Neuron (in vitro differentiated cells): ENCODE data around the gene SARDH.
"Not testable (repeated sequence)": the region's sequence is repeated elsewhere in the genome, so short reads cannot be mapped to it uniquely, and the experiment has no call there.

Experiments used
- H2AFZ ChIP-seq: one replicate; pipeline ENCODE4 v1.6.1; 2013; ENCODE audit warnings: low read depth, mild to moderate bottlenecking, inconsistent platforms, low read length, moderate library complexity
- H3K27me3 ChIP-seq: one replicate; pipeline ENCODE4 v1.6.1; 2013; ENCODE audit warnings: low read length; ENCODE audit not compliant: insufficient read depth
- H3K36me3 ChIP-seq: one replicate; pipeline ENCODE4 v1.6.1; 2013; ENCODE audit warnings: low read length; ENCODE audit not compliant: insufficient read depth
- H3K4me1 ChIP-seq: one replicate; pipeline ENCODE4 v1.6.1; 2013; ENCODE audit warnings: low read length; ENCODE audit not compliant: insufficient read depth
- H3K4me3 ChIP-seq: 2 replicates; pipeline ENCODE4 v1.5.1; 2013; ENCODE audit warnings: mild to moderate bottlenecking, low read length, moderate library complexity
- H3K9me3 ChIP-seq: one replicate; pipeline ENCODE4 v1.6.1; 2013; ENCODE audit warnings: low read length

SARDH gene

DNA sequence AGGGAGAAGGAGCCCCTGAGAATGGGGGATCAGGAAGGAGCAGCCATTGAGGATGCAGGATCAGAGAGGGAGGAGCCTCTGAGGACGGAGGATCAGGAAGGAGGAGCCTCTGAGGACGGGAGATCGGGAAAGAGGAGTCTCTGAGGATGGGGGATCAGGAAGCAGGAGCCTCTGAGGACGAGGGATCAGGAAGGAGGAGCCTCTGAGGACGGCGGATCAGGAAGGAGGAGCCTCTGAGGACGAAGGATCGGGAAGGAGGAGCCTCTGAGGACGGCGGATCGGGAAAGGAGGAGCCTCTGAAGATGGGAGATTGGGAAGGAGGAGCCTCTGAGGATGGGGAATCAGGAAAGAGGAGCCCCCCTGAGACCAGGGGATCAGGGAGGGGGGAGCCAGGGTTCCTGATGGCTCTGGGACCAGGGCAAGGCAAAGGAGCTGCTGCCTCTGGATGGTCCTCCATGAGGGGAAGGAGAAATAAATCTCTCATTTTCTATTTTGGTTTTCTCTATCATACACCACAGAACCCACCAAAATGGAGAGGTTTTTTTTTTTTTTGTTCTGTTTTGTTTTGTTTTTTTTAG lies 22.6 kb upstream of the SARDH start:
- H3K4me3 ChIP-seq = no peak overlapping the region
- no peaks in the 10 kb centered on the region for H3K4me1 ChIP-seq
- no peak overlapping the region for H2AFZ ChIP-seq
- H3K27me3 ChIP-seq = no peaks in the 10 kb centered on the region
- peaks cover 3% of the 10 kb centered on the region for H3K9me3 ChIP-seq
- peaks cover 52% of the 10 kb centered on the region for H3K36me3 ChIP-seq

DNA sequence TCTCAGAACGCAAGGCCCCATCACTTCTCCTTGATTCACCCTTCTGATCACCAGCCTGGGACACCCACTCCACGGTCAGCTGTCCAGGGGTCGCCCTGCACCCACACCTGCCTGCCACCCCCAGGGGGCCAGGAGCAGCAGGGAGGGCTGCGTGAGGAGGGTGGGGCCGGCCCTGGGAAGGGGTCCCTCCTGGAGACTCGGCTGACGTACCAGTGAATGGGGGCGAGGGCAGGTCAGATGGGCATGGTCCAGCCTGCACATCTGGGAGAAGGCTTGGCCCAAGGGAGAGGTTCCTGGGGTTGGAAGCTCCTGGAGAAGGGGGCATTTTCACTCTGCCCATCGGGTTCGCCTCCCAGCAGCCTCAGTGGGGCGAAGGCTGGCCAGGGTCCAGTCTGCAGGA lies 21.8 kb upstream of the SARDH start:
- Histone ChIP-seq H3K27me3 (no peaks in the 10 kb centered on the region), H3K4me1 (no peaks in the 10 kb centered on the region), H3K36me3 (peaks cover 45% of the 10 kb centered on the region), H3K4me3 (no peak overlapping the region), H3K9me3 (peaks cover 3% of the 10 kb centered on the region), H2AFZ (no peak overlapping the region)

DNA sequence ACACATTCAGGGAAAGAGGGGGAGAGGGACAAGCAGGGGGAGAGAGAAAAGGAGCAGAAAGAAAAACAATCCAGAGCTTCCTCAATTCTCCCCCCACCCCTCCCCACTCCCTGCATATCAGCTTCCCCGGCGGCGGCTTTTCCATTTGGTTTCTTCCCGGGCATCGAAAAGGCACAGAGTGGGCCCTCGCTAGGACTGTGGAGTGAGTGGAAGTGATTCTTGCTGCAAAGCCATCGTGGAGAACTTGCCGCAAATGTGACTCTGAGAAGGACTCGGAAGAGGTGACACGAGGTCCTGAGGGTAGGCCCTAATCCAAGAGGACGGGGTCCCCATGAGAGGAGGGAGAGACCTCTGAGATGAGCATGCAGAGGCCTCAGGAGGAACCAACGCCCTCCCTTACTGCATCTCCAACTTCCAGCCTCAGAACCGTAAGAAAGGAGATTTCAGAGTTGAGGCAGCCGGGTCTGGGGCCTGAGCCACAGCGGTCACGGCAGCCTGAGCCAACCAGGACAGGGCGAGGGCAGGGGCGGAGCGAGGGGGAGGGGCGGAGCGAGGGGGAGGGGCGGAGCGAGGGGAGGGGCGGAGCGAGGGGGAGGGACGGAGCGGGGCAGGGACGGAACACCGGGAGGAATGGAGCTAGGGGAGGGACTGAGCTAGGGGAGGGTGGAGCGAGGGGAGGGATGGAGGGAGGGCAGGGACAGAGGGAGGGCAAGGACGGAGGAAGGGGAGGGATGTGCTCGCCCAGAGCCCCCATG lies 21.2 kb upstream of the SARDH start:
- H2AFZ ChIP-seq = no peak overlapping the region
- H3K4me1 ChIP-seq = no peaks in the 10 kb centered on the region
- peaks cover 3% of the 10 kb centered on the region for H3K9me3 ChIP-seq
- peaks cover 39% of the 10 kb centered on the region for H3K36me3 ChIP-seq
- no peaks in the 10 kb centered on the region for H3K27me3 ChIP-seq
- no peak overlapping the region for H3K4me3 ChIP-seq

DNA sequence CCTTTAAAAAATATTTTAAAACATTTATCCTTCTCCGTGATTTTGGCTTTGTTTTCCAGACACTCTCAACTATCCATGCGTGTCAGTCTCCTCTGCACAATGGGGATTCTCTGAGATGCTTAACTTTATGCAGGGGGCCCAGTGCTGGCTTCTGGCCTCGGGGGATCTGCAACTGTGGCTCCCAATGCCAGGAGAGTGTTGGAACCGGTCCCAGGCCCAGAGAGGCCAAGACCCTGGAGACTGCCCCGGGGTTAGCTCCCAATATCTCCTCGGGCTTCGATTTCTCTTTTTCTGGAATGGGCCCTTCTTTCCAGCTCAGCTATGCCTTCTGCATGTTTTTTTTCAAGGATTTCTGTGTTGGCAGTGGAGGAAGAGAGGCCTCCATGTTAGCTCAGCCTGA lies 20.1 kb upstream of the SARDH start:
- peaks cover under 1% of the 10 kb centered on the region for H3K4me1 ChIP-seq
- peaks cover 28% of the 10 kb centered on the region for H3K36me3 ChIP-seq
- no peaks in the 10 kb centered on the region for H3K9me3 ChIP-seq
- H3K27me3 ChIP-seq = no peaks in the 10 kb centered on the region
- H3K4me3 ChIP-seq = no peak overlapping the region
- H2AFZ ChIP-seq = no peak overlapping the region

DNA sequence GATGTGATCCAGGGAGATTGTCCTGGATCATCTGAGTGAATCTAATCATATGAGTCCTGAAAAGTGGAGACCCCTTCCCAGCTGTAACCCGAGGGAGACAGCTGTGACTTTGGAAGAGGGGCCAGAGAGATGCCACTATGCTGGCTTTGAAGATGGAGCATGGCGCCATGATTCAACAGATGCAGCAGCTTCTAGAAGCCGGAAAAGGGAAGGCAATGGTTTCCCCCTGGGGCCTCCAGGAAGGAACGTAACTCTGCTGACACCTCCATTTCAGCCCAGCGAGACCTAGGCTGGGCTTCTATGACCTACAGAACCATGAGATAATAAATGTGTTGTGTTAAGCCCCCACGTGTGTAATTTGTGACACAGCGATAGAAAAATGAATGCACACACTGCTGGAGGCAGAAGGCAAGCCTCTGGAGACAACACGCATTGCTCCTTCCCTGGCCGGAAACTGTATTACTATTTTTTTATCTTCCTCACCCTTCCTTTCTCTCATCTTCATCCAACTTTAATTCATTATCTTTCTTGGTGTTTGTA lies 16.6 kb upstream of the SARDH start:
- Histone ChIP-seq H3K4me1 (peaks cover 23% of the 10 kb centered on the region), H2AFZ (no peak overlapping the region), H3K36me3 (peaks cover 12% of the 10 kb centered on the region), H3K9me3 (no peaks in the 10 kb centered on the region), H3K4me3 (no peak overlapping the region), H3K27me3 (no peaks in the 10 kb centered on the region)

DNA sequence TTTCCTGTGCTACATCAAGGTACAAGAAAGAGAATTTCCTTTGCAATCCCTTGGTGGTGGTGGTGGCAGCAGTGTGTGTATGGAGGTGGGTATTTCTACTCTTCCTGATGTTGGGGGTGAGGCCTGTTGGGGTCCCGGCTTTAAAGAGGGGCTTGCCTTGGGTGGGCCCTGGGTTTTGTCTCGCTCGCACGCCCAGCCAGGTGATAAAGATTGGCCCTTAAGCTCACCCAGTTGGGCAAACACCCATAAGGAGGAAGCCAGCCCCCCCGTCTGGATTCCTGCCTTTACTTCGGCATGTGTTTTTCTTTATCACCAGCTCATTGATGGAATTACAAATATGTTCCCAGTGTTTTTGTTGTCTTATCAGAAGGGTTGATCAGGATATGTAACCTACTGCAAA lies 16.0 kb upstream of the SARDH start:
- no peak overlapping the region for H3K4me3 ChIP-seq
- H3K4me1 ChIP-seq = peaks cover 23% of the 10 kb centered on the region
- H3K27me3 ChIP-seq = no peaks in the 10 kb centered on the region
- H3K9me3 ChIP-seq = no peaks in the 10 kb centered on the region
- H2AFZ ChIP-seq = no peak overlapping the region
- H3K36me3 ChIP-seq = peaks cover 8% of the 10 kb centered on the region

DNA sequence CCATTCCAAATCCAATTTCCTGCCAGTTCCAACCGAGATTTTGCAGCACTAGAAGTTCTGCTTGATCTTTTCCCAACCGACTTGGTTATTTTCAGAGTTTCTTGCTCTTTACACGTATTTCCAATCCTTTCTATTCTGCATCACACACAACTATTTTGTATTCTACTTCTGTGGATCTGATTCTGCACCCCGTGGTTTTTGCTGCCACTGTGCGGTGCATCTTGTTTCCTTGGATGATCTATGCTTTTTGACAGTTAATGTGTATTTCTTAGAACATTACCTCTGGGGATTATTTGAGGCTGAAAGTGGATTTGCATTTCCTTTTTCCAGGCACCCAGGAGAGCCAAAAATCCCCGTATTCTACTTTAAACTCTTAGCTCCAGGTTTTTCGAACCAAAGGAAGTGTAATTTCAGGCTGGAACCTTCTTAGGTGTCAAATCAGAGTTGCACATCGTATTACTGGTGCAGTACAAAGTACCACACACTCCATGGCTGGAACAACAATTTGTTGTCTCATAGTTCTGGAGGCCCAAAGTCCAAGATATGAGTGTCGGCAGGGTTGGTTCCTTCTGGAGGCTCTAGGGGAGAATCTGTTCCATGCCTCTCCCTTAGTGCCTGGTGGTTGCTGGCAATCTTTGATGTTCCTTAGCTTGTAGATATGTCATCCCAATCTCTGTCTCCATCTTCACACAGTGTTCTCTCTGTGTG lies 14.7 kb upstream of the SARDH start:
- no peak overlapping the region for H3K4me3 ChIP-seq
- no peaks in the 10 kb centered on the region for H3K36me3 ChIP-seq
- peaks cover 23% of the 10 kb centered on the region for H3K4me1 ChIP-seq
- H3K9me3 ChIP-seq = no peaks in the 10 kb centered on the region
- no peak overlapping the region for H2AFZ ChIP-seq
- H3K27me3 ChIP-seq = no peaks in the 10 kb centered on the region

DNA sequence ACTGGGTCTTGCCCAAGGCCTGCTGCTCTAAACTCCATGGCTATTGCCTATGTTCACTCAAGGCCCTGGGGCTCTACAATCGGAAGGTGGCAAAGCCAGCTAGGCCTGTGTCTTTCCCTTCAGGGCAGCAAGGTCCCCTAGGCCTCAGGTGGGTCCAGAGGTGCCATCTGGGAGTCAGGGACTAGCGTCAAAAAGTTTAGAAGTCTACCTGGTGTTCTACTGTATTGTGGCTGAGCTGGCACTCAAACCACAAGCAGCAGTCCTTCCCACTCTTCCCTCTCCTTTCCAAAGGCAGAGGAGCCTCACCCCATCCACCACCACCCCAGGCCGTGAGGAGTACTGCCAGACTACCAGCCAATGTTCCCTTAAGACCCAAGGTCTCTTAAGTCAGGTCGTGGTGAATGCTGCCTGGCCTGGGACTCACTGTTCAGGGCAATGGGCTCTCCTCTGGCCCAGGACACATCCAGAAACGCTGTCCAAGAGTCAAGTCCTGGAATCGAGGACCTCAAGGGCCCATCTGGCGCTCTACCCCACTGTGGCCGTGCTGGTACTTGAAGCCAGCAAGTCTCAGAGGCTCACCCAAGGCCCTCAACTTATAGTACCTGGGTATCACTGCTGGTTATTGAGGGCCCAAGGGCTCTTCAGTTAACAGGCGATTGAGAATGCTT lies 13.0 kb upstream of the SARDH start:
- no peaks in the 10 kb centered on the region for H3K36me3 ChIP-seq
- H3K27me3 ChIP-seq = no peaks in the 10 kb centered on the region
- H2AFZ ChIP-seq = no peak overlapping the region
- no peak overlapping the region for H3K4me3 ChIP-seq
- H3K4me1 ChIP-seq = peaks cover 23% of the 10 kb centered on the region
- H3K9me3 ChIP-seq = no peaks in the 10 kb centered on the region

DNA sequence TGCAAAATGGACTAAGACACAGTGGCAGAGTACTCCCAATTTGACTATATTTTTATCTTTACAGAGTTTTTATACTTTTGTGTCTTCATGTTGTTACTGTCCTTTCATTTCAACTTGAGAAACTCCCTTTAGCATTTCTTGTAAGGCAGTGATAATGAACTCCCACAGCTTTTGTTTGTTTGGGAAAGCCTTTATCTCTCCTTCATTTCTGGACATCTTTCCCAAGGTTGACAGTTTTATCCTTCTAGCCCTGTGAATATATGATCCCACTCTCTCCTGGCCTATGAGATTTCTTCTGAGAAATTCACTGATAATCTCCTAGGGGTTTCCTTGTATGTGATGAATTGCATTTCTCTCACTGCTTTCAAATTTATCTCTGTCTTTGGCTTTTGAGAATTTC lies 9.2 kb upstream of the SARDH start:
- no peak overlapping the region for H2AFZ ChIP-seq
- H3K4me1 ChIP-seq = peaks cover 14% of the 10 kb centered on the region
- H3K9me3 ChIP-seq = no peaks in the 10 kb centered on the region
- H3K36me3 ChIP-seq = no peaks in the 10 kb centered on the region
- no peak overlapping the region for H3K4me3 ChIP-seq
- H3K27me3 ChIP-seq = no peaks in the 10 kb centered on the region

DNA sequence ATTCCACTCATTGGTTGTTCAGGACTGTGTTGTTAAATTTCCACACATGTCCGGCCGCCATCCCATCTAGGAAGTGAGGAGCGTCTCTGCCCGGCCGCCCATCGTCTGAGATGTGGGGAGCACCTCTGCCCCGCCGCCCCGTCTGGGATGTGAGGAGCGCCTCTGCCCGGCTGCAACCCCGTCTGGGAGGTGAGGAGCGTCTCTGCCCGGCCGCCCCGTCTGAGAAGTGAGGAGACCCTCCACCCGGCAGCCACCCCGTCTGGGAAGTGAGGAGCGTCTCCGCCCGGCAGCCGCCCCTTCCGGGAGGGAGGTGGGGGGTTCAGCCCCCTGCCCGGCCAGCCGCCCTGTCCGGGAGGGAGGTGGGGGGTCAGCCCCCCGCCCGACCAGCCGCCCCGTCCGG lies 6.4 kb upstream of the SARDH start:
- H3K4me1 ChIP-seq, H3K4me3 ChIP-seq, H3K36me3 ChIP-seq, H3K27me3 ChIP-seq, H3K9me3 ChIP-seq, H2AFZ ChIP-seq: not testable (repeated sequence)

DNA sequence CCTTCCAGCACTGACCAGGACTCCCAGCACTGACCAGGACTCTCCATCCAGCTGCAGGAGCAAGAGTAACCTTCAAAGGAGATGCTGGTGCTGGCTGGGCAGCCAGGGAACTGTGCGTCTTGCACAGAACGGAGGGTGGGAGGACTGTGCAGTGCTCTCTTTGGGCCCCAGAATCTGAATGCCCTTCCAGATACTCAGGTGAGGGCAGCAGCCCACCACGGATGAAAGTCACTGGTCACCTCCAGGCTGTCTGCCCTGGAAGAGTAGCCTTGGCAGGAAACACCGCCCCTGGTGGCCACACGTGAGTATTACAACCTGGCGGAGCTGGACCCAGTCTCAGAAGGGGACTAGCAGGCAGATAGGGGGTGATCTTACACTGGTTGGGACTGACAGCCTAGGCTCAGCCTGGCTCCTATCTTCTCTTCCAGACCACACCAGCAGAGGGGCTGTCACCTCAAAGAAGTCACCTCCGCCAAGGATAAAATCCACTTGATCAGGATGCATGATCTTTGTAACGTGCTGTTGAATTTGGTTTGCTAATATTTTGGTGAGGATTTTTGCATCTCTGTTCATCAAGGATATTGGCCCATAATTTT lies 4.8 kb upstream of the SARDH start:
- H3K27me3 ChIP-seq = no peaks in the 10 kb centered on the region
- H3K9me3 ChIP-seq = no peaks in the 10 kb centered on the region
- no peaks in the 10 kb centered on the region for H3K36me3 ChIP-seq
- peaks cover 2% of the 10 kb centered on the region for H3K4me1 ChIP-seq
- H2AFZ ChIP-seq = no peak overlapping the region
- H3K4me3 ChIP-seq = no peak overlapping the region

DNA sequence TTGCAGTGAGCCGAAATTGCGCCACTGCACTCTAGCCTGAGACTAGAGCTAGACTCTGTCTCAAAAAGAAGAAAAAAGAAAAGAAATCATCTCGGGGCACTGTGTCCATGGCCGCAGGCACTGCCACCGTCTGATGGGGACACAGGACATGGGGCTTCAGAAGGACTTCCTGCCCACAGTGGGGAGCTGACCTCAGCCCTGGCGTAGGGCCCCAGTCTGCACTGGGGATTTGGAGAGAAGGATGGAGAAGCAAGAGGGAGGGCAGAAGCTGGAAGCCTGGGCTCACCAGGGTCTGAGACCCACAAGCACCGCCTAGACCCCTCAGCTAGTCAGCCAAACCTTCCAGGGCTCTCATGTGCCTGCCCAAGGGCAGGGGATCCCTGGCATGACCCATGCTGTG lies 4.1 kb upstream of the SARDH start:
- Histone ChIP-seq H3K9me3 (no peaks in the 10 kb centered on the region), H3K4me3 (no peak overlapping the region), H2AFZ (no peak overlapping the region), H3K4me1 (peaks cover 9% of the 10 kb centered on the region), H3K36me3 (no peaks in the 10 kb centered on the region), H3K27me3 (no peaks in the 10 kb centered on the region)

DNA sequence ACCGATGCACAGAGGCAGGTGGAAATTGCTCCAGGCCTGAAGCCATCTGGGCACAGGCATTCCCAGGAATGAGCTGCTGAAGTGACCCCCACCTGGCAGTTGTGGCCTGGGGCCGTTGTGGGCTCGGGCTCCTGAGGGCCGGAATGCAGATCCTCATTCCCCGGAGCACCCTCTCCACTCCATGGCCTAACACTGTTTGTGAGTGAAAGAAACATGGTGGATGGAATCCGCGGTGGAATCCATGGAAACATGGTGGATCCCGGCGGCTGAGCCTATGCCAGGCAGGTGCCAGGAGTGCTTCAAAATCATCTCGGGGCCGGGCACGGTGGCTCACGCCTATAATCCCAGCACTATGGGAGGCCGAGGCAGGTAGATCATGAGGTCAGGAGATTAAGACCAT lies 3.6 kb upstream of the SARDH start:
- no peaks in the 10 kb centered on the region for H3K9me3 ChIP-seq
- H3K36me3 ChIP-seq = no peaks in the 10 kb centered on the region
- H3K4me1 ChIP-seq = peaks cover 9% of the 10 kb centered on the region
- no peaks in the 10 kb centered on the region for H3K27me3 ChIP-seq
- H2AFZ ChIP-seq = no peak overlapping the region
- no peak overlapping the region for H3K4me3 ChIP-seq
